Measurements from ENCODE around the gene NLRP9.
A peak's percentile ranks its signal among the peaks of the same experiment; 100 is the strongest.

The NLRP9 gene

GRCh38 chr19:55687281-55688201 lies 50.7 kb downstream of the NLRP9 start:
- DNase-seq (ENCODE audit: low read depth in 2 of 2), result no peak

DNA sequence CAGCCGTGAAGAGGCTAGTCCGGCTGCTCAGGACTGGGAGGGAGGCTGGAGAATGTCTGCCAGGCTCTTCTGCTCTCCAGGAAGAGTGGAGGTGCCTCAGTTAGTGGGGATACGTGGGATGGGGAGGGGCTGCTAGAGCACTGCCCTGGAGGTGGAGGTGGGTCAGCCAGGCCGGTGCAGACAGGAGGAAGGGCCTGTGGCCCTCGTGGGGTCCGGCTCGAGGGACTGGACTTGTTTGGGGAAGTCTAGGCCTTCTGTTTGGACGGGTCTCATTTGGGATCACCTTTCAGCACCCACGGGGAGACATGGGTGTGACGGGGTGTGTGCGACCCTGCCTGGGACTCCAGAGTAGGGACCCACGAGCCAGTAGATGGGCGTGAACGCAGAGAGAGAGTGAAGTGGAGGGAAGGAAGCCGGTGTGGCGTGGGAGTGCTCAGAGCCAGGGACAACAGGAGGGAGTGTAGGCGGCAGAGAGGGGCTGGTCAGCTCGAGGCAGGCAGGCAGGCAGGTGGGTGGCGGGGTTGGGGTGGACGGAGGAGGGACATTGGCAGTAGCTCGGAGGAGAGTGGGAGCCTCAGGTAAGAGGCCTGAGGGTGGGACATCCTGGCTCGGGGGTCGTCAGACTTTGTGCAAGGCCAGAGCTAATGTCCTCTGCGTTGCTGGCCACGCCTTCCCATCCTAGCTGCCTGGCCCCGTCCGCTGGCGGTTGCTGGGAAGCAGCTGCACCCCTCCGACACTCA lies 51.7 kb downstream of the NLRP9 start:
- DNase-seq (ENCODE audit: low read depth in 2 of 2), result no peak

DNA sequence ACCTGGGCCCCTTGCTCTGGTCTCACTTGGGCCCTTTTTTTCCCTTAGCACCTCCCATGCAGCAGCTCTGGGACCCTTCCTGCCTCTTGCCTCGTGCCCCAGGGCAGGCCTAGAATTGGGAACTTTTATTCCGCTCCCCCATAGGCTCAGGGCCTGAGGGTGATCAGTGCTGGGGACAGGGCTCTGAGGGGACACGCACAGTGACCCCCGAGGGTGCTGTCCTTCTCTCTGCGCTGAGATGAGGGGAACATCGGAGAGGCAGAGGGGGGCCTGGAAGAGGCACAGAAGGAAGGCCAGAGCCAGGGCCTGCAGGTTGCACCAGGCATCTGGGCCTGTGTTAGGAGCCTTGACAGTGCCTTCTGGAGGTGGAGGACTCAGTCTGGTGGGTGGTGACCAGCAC lies 52.4 kb downstream of the NLRP9 start:
- DNase-seq (ENCODE audit: low read depth in 2 of 2), result no peak

DNA sequence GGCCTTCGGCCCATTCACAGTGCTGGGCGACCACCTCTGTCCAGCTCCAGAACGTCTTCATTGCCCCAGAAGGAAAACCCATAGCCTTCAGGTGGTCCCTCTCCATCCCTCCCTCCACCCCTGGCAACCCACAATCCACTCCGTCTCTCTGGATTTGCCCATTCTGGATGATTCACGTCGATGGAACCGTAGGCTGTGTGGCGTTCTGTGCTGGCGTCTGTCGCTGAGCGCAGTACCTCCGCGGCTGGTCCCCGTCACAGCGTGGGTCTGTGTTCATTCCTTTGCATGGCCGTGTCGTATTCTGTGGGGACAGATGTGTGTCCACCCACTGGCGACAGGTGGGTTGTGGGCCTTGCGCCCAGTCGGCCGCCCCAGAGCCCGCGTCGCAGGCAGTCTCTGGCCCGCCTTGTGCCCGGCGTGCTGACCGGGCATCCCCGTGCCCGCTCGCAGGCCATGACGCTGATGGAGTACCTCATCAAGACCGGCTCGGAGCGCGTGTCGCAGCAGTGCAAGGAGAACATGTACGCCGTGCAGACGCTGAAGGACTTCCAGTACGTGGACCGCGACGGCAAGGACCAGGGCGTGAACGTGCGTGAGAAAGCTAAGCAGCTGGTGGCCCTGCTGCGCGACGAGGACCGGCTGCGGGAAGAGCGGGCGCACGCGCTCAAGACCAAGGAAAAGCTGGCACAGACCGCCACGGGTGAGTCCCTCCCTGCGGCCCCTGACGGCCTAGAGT lies 53.1 kb downstream of the NLRP9 start:
- no peak for DNase-seq (ENCODE audit: low read depth in 2 of 2)

DNA sequence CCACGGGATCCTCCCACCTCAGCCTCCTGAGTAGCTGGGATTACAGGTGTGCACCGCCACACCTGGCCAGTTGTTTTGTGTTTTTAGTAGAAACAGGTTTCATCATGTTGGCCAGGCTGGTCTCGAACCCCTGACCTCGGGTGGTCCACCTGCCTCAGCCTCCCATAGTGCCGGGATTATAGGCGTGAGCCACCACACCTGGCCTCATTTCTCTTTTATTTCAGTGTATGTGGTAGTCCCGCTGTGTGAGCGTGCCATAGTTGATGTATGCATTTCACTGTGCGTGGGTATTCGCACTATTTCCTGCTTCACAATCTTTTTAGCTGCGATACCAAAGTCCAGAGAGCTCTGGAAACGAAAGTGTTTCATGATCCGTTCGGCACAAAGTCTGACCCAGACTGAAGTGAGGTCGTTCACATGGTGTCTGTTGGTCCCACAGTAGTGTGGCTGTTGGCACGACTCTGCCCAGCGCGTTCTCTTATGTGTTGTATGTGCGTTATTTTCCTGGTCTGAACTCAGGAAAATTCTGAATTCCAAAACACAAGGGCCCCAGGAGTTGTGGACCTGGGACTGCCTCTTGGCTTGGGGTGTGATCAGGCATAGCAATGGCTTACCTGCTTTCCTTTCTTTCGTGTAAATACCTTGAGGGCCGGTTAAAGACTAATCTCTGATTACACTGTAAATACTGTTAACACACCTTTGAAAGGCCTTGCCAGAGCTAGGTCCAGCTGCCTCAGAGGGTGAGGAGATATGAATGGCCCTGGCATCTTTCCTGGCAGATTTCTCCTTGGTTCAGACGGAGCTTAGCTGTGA lies 54.5 kb downstream of the NLRP9 start:
- no peak for DNase-seq (ENCODE audit: low read depth in 2 of 2)

- DNase-seq (ENCODE audit: low read depth in 2 of 2), result no peak
Observed at GRCh38 chr19:55681131-55682092, 56.8 kb downstream of the NLRP9 start.

- DNase-seq (ENCODE audit: low read depth in 2 of 2), result no peak
Observed at GRCh38 chr19:55680339-55681130, 57.7 kb downstream of the NLRP9 start.

DNA sequence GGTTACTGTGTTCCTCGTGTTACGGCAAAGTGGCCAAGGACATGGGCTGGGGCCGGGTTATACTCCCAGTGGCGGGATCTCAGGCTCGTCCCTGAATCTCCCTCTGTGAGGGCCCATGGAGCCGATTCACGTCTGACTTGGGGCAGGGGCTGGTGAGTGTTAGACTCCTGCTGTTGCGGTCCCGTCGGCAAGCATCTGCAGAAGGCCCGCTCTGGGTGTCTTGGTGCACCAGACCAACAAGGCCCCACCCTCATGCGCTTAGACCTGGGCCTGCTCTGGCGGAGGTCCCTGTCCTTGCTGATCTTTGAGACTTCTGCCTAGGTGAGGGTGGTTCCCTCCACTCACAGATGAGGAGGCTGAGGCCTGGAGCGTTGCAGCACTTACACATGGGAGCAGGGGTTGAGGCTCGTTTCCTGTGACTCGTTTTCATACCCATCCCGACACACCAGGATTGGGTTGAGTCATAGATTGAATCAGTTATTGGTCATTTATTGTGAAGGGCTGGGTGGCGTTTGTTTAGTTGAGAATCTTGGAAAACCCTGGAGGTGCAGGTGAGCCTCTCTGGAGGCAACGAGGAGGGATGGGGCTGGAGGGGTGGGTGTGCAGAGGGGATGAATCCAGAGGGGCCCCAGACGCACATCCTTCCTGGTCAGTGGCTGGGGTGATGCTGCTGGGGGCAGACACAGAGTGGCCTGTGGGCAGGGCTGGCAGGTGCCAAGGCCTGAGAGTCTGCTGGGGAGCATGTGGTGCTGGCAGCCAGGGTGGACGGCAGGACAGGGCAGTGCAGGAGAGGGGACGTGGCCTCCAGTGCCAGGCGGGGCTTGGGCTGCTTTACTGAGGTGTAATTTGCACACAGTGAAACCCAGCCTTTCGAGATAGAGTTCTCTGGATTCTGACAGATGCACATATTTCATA lies 58.6 kb downstream of the NLRP9 start:
- no peak for DNase-seq (ENCODE audit: low read depth in 2 of 2)

- DNase-seq (ENCODE audit: low read depth in 2 of 2), result no peak
Observed at GRCh38 chr19:55678121-55678671, 60.0 kb downstream of the NLRP9 start.

DNA sequence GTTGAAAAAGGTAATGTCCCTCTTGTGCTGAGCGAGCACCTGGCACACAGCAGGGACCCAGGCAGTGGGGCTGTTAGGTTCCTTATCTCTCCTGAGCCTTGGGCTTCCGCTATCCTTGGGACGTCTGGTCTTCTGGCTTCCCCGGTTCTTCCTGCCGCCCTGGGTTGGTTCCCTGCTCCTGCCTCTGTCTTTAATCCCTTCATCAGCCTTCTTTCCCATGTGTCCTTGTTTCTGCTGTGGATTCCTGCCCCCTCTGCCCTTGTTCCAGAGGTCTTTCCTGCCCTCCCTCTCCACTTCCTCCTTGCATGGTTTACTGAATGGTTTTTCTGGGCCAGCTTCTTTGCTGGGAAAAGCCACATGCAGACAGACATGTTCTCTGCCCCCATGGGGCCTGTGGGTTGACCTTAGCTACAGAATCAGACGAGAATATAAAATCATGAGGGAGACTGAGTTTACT lies 60.6 kb downstream of the NLRP9 start:
- DNase-seq (ENCODE audit: low read depth in 2 of 2), result no peak

DNA sequence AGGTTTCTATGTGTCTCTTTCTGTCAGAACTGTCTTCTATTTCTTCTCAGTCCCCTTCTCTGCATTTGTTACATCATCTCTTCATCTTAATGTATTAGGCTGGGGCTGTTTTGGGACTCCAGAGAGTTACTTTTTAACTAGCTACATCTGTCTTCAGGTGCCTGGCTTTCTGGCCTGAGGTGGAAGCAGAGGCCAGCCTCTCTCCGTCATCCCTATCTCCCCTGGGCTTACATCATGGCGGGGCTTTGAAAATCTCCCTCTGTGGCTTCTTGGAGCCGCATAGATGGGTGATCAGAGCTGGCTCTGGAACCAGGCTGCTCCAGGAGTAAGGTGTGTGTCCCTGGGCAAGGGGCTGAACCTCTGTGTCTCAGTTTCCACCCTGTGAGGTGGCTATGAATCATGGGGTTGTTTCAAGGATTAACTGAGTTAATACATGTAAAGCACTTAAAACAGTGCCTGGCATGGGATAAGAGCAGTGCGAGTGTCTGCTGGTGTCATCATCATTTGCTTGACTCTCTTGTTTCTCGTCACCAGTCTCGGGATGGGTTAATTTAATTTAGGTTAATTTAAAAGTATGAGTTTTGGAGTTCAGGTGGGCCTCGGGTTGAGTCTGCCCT lies 61.2 kb downstream of the NLRP9 start:
- no peak for DNase-seq (ENCODE audit: low read depth in 2 of 2)

- DNase-seq (ENCODE audit: low read depth in 2 of 2), result no peak
Observed at GRCh38 chr19:55676383-55676782, 61.8 kb downstream of the NLRP9 start.

- no peak for DNase-seq (ENCODE audit: low read depth in 2 of 2)
Observed at GRCh38 chr19:55675661-55676354, 62.4 kb downstream of the NLRP9 start.

GRCh38 chr19:55674841-55675660 lies 63.2 kb downstream of the NLRP9 start, which contains the start of gene EPN1:
Gene EPN1, plus strand, starts transcription at chr19:55675226. Its CDS starts 3,402 bp downstream, at chr19:55678628.
- peak; percentile 94 to 98 for DNase-seq (ENCODE audit: low read depth in 2 of 2)

DNA sequence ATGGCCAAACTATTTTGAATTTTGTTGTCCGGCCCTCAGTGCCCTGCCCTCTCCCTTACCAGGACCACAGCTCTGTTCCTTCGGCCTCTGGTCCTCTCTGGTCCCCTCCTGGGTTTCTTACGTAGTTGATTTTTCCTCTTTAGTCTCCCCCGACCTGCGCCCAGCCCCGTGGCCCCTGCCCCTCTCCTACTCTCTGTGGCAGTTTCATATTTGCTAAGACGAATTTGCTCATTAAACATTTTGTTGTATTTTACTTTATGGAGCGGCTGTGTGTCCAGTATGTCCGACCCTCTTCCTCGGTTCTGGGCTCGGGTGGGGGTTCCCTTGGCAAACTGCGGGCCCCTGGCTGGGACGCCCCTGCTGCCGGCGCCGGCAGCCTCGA lies 63.8 kb downstream of the NLRP9 start:
- no peak for DNase-seq (ENCODE audit: low read depth in 2 of 2)

GRCh38 chr19:55673889-55674288 lies 64.3 kb downstream of the NLRP9 start:
- no peak for DNase-seq (ENCODE audit: low read depth in 2 of 2)

Data from stimulated activated CD8-positive, alpha-beta memory T cell treated with anti-CD3 and anti-CD28 coated beads, Interleukin-7, amount 100 ng/mL, for 4 hours (primary cell).